ENCODE data around the gene AUTS2.

AUTS2 gene

GRCh38 chr7:69599955-69600709 is 1.9 kb downstream of the AUTS2 start:
- DNase-seq (ENCODE audit: low spot score) = peak; percentile 6

GRCh38 chr7:69600710-69601519 is 2.6 kb downstream of the AUTS2 start:
- DNase-seq (ENCODE audit: low spot score) = no peak

- no peak for DNase-seq (ENCODE audit: low spot score)
Observed at GRCh38 chr7:69602522-69602921, 4.2 kb downstream of the AUTS2 start.

- DNase-seq (ENCODE audit: low spot score) = no peak
Observed at GRCh38 chr7:69603351-69603750, 5.1 kb downstream of the AUTS2 start.

- DNase-seq (ENCODE audit: low spot score) = no peak
Observed at GRCh38 chr7:69603937-69604494, 5.7 kb downstream of the AUTS2 start.

GRCh38 chr7:69605070-69605469 is 6.8 kb downstream of the AUTS2 start:
- DNase-seq (ENCODE audit: low spot score) = no peak

- DNase-seq (ENCODE audit: low spot score) = no peak
Observed at GRCh38 chr7:69605546-69605945, 7.3 kb downstream of the AUTS2 start.

GRCh38 chr7:69608049-69608448 is 9.8 kb downstream of the AUTS2 start:
- DNase-seq (ENCODE audit: low spot score) = no peak

- DNase-seq (ENCODE audit: low spot score) = no peak
Observed at GRCh38 chr7:69608878-69609277, 10.6 kb downstream of the AUTS2 start.

GRCh38 chr7:69609541-69610373 is 11.5 kb downstream of the AUTS2 start:
- no peak for DNase-seq (ENCODE audit: low spot score)

- no peak for DNase-seq (ENCODE audit: low spot score)
Observed at GRCh38 chr7:69610374-69611084, 12.3 kb downstream of the AUTS2 start.

- no peak for DNase-seq (ENCODE audit: low spot score)
Observed at GRCh38 chr7:69612981-69613380, 14.7 kb downstream of the AUTS2 start.

GRCh38 chr7:69613846-69614245 is 15.6 kb downstream of the AUTS2 start:
- no peak for DNase-seq (ENCODE audit: low spot score)

GRCh38 chr7:69615685-69616084 is 17.4 kb downstream of the AUTS2 start:
- DNase-seq (ENCODE audit: low spot score) = no peak

- no peak for DNase-seq (ENCODE audit: low spot score)
Observed at GRCh38 chr7:69617364-69617763, 19.1 kb downstream of the AUTS2 start.

- no peak for DNase-seq (ENCODE audit: low spot score)
Observed at GRCh38 chr7:69619054-69619453, 20.8 kb downstream of the AUTS2 start.

- DNase-seq (ENCODE audit: low spot score) = no peak
Observed at GRCh38 chr7:69619635-69620034, 21.4 kb downstream of the AUTS2 start.

GRCh38 chr7:69620063-69620462 is 21.8 kb downstream of the AUTS2 start:
- DNase-seq (ENCODE audit: low spot score) = no peak

- DNase-seq (ENCODE audit: low spot score) = no peak
Observed at GRCh38 chr7:69620650-69621049, 22.4 kb downstream of the AUTS2 start.

GRCh38 chr7:69622014-69622835 is 23.9 kb downstream of the AUTS2 start:
- no peak for DNase-seq (ENCODE audit: low spot score)

GRCh38 chr7:69622960-69623359 is 24.7 kb downstream of the AUTS2 start:
- no peak for DNase-seq (ENCODE audit: low spot score)

Data from kidney capillary endothelial cell (primary cell).